ENCODE data around the gene LRRC37B.
A peak's percentile ranks its signal among the peaks of the same experiment; 100 is the strongest.

The LRRC37B gene

DNA sequence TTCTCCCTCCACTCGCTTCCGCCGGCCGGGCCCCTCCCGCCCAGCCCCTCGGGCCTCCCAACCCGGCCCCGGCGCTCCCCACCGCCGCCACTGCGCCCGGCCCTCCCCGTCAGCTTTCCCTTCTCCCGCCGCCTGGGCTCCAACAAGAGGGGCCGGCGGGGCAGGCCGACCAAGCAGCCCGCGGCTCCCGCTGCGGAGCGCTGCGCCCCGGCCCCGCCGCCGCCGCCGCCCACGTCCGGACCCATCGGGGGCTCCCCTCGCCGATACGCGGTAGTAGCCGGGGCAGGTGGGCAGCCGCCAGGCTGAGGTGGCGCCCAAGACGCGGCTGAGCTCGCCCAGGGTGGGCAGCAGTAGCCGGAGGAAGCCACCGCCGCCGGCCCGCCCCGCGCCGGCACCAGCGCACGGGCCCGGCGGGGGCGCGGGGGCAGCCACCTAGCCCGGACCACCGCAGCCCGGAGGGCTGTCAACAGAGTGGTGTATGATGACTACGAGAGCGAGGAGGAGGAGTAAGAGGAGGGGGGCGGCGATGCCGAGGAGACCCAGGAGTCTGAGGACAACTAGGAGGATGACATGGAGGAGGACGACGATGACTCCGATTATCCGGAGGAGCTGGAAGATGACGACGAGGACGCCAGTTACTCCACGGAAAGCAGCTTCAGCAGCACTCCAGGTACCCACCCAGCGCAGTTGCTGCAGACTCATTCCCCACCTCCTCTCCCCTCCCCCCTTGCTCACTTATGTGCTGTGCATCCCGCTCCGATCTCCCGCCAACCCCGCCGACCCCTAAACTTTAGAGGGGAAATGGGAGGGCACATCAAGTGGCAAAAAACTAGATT is 498 bp downstream of the LRRC37B start (continued):
- 0 out of 2 replicates have a peak, but pooled peaks have one; percentile 17 for TF ChIP-seq ZBTB7A (tag by site-specific recombination; IDR thresholded peaks at IDR 0.05; ENCODE audit: low read depth)
- TF ChIP-seq ZBTB48 (tag by site-specific recombination; IDR thresholded peaks at IDR 0.05), result peak; percentile 76; the same call in 1 of the 2 replicates
- peak; percentile 51 for TF ChIP-seq SP7 (tag by site-specific recombination; IDR thresholded peaks at IDR 0.05)
- TF ChIP-seq ZNF37A (tag by site-specific recombination; IDR thresholded peaks at IDR 0.05), result no peak
- no peak for TF ChIP-seq ZNF146 (tag by site-specific recombination; IDR thresholded peaks at IDR 0.05)
- TF ChIP-seq, protein P1, sequence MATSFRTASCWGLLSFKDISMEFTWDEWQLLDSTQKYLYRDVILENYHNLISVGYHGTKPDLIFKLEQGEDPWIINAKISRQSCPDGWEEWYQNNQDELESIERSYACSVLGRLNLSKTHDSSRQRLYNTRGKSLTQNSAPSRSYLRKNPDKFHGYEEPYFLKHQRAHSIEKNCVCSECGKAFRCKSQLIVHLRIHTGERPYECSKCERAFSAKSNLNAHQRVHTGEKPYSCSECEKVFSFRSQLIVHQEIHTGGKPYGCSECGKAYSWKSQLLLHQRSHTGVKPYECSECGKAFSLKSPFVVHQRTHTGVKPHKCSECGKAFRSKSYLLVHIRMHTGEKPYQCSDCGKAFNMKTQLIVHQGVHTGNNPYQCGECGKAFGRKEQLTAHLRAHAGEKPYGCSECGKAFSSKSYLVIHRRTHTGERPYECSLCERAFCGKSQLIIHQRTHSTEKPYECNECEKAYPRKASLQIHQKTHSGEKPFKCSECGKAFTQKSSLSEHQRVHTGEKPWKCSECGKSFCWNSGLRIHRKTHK (tag by site-specific recombination; IDR thresholded peaks at IDR 0.05), result no peak
- no peak for TF ChIP-seq ZNF837 (tag by site-specific recombination; IDR thresholded peaks at IDR 0.05)
- TF ChIP-seq ZNF514 (tag by site-specific recombination; IDR thresholded peaks at IDR 0.05), result no peak
- peak; percentile 21; the same call in 1 of the 2 replicates for TF ChIP-seq KLF1 (tag by site-specific recombination; IDR thresholded peaks at IDR 0.05)
- peak; percentile 61; the same call in 1 of the 2 replicates for TF ChIP-seq ZBTB20 (tag by site-specific recombination; IDR thresholded peaks at IDR 0.05)
- TF ChIP-seq, protein P2, sequence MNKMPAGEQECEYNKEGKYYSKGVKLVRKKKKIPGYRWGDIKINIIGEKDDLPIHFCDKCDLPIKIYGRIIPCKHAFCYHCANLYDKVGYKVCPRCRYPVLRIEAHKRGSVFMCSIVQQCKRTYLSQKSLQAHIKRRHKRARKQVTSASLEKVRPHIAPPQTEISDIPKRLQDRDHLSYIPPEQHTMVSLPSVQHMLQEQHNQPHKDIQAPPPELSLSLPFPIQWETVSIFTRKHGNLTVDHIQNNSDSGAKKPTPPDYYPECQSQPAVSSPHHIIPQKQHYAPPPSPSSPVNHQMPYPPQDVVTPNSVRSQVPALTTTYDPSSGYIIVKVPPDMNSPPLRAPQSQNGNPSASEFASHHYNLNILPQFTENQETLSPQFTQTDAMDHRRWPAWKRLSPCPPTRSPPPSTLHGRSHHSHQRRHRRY (tag by site-specific recombination; IDR thresholded peaks at IDR 0.05), result no peak
- no peak for TF ChIP-seq ZNF416 (tag by site-specific recombination; IDR thresholded peaks at IDR 0.05)
- TF ChIP-seq ZNF777 (tag by site-specific recombination; IDR thresholded peaks at IDR 0.05; ENCODE audit: borderline replicate concordance), result no peak
- no peak for TF ChIP-seq ZBTB1 (tag by site-specific recombination; IDR thresholded peaks at IDR 0.05)
- TF ChIP-seq ZBTB17 (tag by site-specific recombination; IDR thresholded peaks at IDR 0.05), result peak; percentile 83
- no peak for TF ChIP-seq HOXA7 (CRISPR knock-in tag; IDR thresholded peaks at IDR 0.05; ENCODE audit: borderline replicate concordance)
- peak; percentile 98 for TF ChIP-seq ZNF394 (tag by site-specific recombination; IDR thresholded peaks at IDR 0.05; ENCODE audit: borderline replicate concordance)
- peak; percentile 32; the same call in 1 of the 2 replicates for TF ChIP-seq WT1 (tag by site-specific recombination; IDR thresholded peaks at IDR 0.05)
- TF ChIP-seq, protein P3, sequence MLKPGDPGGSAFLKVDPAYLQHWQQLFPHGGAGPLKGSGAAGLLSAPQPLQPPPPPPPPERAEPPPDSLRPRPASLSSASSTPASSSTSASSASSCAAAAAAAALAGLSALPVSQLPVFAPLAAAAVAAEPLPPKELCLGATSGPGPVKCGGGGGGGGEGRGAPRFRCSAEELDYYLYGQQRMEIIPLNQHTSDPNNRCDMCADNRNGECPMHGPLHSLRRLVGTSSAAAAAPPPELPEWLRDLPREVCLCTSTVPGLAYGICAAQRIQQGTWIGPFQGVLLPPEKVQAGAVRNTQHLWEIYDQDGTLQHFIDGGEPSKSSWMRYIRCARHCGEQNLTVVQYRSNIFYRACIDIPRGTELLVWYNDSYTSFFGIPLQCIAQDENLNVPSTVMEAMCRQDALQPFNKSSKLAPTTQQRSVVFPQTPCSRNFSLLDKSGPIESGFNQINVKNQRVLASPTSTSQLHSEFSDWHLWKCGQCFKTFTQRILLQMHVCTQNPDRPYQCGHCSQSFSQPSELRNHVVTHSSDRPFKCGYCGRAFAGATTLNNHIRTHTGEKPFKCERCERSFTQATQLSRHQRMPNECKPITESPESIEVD (tag by site-specific recombination; IDR thresholded peaks at IDR 0.05), result no peak
- TF ChIP-seq PRDM1 (tag by site-specific recombination; IDR thresholded peaks at IDR 0.05), result no peak
- TF ChIP-seq ZNF670 (tag by site-specific recombination; IDR thresholded peaks at IDR 0.05; ENCODE audit: low read depth), result no peak
- TF ChIP-seq, protein P4, sequence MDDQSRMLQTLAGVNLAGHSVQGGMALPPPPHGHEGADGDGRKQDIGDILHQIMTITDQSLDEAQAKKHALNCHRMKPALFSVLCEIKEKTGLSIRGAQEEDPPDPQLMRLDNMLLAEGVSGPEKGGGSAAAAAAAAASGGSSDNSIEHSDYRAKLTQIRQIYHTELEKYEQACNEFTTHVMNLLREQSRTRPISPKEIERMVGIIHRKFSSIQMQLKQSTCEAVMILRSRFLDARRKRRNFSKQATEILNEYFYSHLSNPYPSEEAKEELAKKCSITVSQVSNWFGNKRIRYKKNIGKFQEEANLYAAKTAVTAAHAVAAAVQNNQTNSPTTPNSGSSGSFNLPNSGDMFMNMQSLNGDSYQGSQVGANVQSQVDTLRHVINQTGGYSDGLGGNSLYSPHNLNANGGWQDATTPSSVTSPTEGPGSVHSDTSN (CRISPR knock-in tag; IDR thresholded peaks at IDR 0.05), result no peak
- TF ChIP-seq KLF9 (tag by site-specific recombination; IDR thresholded peaks at IDR 0.05; ENCODE audit: low read depth), result peak; percentile 39; the same call in 1 of the 2 replicates
- no peak for TF ChIP-seq ZNF792 (tag by site-specific recombination; IDR thresholded peaks at IDR 0.05)
- peak; percentile 38 for TF ChIP-seq ZNF629 (tag by site-specific recombination; IDR thresholded peaks at IDR 0.05)
- TF ChIP-seq ZNF785 (tag by site-specific recombination; IDR thresholded peaks at IDR 0.05), result no peak
- TF ChIP-seq IKZF3 (tag by site-specific recombination; IDR thresholded peaks at IDR 0.05), result peak; percentile 37; the same call in 1 of the 2 replicates
- no peak for TF ChIP-seq ZNF19 (tag by site-specific recombination; IDR thresholded peaks at IDR 0.05; ENCODE audit: low read depth)
- TF ChIP-seq, protein P5, sequence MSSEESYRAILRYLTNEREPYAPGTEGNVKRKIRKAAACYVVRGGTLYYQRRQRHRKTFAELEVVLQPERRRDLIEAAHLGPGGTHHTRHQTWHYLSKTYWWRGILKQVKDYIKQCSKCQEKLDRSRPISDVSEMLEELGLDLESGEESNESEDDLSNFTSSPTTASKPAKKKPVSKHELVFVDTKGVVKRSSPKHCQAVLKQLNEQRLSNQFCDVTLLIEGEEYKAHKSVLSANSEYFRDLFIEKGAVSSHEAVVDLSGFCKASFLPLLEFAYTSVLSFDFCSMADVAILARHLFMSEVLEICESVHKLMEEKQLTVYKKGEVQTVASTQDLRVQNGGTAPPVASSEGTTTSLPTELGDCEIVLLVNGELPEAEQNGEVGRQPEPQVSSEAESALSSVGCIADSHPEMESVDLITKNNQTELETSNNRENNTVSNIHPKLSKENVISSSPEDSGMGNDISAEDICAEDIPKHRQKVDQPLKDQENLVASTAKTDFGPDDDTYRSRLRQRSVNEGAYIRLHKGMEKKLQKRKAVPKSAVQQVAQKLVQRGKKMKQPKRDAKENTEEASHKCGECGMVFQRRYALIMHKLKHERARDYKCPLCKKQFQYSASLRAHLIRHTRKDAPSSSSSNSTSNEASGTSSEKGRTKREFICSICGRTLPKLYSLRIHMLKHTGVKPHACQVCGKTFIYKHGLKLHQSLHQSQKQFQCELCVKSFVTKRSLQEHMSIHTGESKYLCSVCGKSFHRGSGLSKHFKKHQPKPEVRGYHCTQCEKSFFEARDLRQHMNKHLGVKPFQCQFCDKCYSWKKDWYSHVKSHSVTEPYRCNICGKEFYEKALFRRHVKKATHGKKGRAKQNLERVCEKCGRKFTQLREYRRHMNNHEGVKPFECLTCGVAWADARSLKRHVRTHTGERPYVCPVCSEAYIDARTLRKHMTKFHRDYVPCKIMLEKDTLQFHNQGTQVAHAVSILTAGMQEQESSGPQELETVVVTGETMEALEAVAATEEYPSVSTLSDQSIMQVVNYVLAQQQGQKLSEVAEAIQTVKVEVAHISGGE (tag by site-specific recombination; conservative IDR thresholded peaks at IDR 0.05; ENCODE audit: low read depth), result peak; percentile 53
- peak; percentile 53 for TF ChIP-seq YY2 (tag by site-specific recombination; IDR thresholded peaks at IDR 0.05)
- no peak for TF ChIP-seq ZNF776 (tag by site-specific recombination; IDR thresholded peaks at IDR 0.05; ENCODE audit: borderline replicate concordance)
